SK-N-SH treated with all-trans-retinoic acid at 6 μM for 48 hours (cell line): Measurements from ENCODE around the gene FIBCD1.

Experiments
- ATAC-seq: fragments of 200-7000 bp; cut with Tn5 transposase; 3 replicates; pipeline ENCODE4 v1.9.1; 2020; ENCODE audit warnings: mild to moderate bottlenecking, moderate library complexity
- ARNTL ChIP-seq: fragments of 450-650 bp; formaldehyde crosslinking; IDR thresholded peaks from 2 replicates; pipeline ENCODE4 v1.5.0; 2020; ENCODE audit warnings: low read depth, mild to moderate bottlenecking, moderate library complexity, borderline replicate concordance
- BACH2 ChIP-seq: fragments of 250-450 bp; sonication (Bioruptor Pico); IDR thresholded peaks from 2 replicates; pipeline ENCODE4 v1.9.0; 2021; ENCODE audit warnings: mild to moderate bottlenecking, borderline replicate concordance
- CSDC2 ChIP-seq: fragments of 250-450 bp; sonication (Bioruptor Pico); IDR thresholded peaks from 2 replicates; pipeline ENCODE4 v1.5.0; 2020; ENCODE audit warnings: mild to moderate bottlenecking, moderate library complexity
- GLIS3 ChIP-seq: fragments of 250-450 bp; sonication (Bioruptor Pico); IDR thresholded peaks from 2 replicates; pipeline ENCODE4 v1.5.0; 2020; ENCODE audit warnings: mild to moderate bottlenecking, moderate library complexity
- ISL1 ChIP-seq: fragments of 250-450 bp; sonication (Bioruptor Pico); IDR thresholded peaks from 2 replicates; pipeline ENCODE4 v2.1.2; 2022; ENCODE audit warnings: mild to moderate bottlenecking, moderate library complexity
- OSR1 ChIP-seq: fragments of 250-450 bp; sonication (Bioruptor Pico); IDR thresholded peaks from 2 replicates; pipeline ENCODE4 v1.8.0; 2022; ENCODE audit warnings: moderate library complexity, mild to moderate bottlenecking, inconsistent platforms
- PATZ1 ChIP-seq: fragments of 250-450 bp; sonication (Bioruptor Pico); IDR thresholded peaks from 2 replicates; pipeline ENCODE4 v1.8.0; 2020; ENCODE audit warnings: mild to moderate bottlenecking, moderate library complexity, borderline replicate concordance
- POU6F1 ChIP-seq: fragments of 250-450 bp; sonication (Bioruptor Pico); IDR thresholded peaks from 2 replicates; pipeline ENCODE4 v1.8.0; 2021; ENCODE audit warnings: low read depth, mild to moderate bottlenecking, moderate library complexity, borderline replicate concordance
- PPARA ChIP-seq: fragments of 250-450 bp; sonication (Bioruptor Pico); IDR thresholded peaks from 2 replicates; pipeline ENCODE4 v1.5.0; 2020; ENCODE audit warnings: mild to moderate bottlenecking, borderline replicate concordance
- RARB ChIP-seq: fragments of 250-450 bp; sonication (Bioruptor Pico); IDR thresholded peaks from 2 replicates; pipeline ENCODE4 v1.8.0; 2021; ENCODE audit warnings: mild to moderate bottlenecking, moderate library complexity
- SNAI2 ChIP-seq: fragments of 250-450 bp; sonication (Bioruptor Pico); IDR thresholded peaks from 2 replicates; pipeline ENCODE4 v1.5.0; 2020; ENCODE audit warnings: mild to moderate bottlenecking, moderate library complexity
- TCF4 ChIP-seq: fragments of 250-450 bp; sonication (Bioruptor Pico); IDR thresholded peaks from 2 replicates; pipeline ENCODE4 v1.8.0; 2021; ENCODE audit warnings: mild to moderate bottlenecking, moderate library complexity, borderline replicate concordance
- TOX ChIP-seq: fragments of 250-450 bp; sonication (Bioruptor Pico); IDR thresholded peaks from 2 replicates; pipeline ENCODE4 v1.8.0; 2021; ENCODE audit warnings: mild to moderate bottlenecking, moderate library complexity, borderline replicate concordance
- TSHZ2 ChIP-seq: fragments of 250-450 bp; sonication (Bioruptor Pico); IDR thresholded peaks from 2 replicates; pipeline ENCODE4 v1.5.0; 2020; ENCODE audit warnings: mild to moderate bottlenecking, moderate library complexity
- ZC3H10 ChIP-seq: fragments of 250-450 bp; sonication (Bioruptor Pico); IDR thresholded peaks from 2 replicates; pipeline ENCODE4 v1.5.1; 2021; ENCODE audit warnings: mild to moderate bottlenecking, moderate library complexity
- ZFP3 ChIP-seq: fragments of 250-450 bp; sonication (Bioruptor Pico); IDR thresholded peaks from 2 replicates; pipeline ENCODE4 v1.5.0; 2020; ENCODE audit warnings: mild to moderate bottlenecking, moderate library complexity
- ZFP30 ChIP-seq: fragments of 450-650 bp; formaldehyde crosslinking; IDR thresholded peaks from 2 replicates; pipeline ENCODE4 v1.5.0; 2022; ENCODE audit warnings: mild to moderate bottlenecking, moderate library complexity
- ZNF8 ChIP-seq: fragments of 450-650 bp; formaldehyde crosslinking; IDR thresholded peaks from 2 replicates; pipeline ENCODE4 v1.5.0; 2020; ENCODE audit warnings: mild to moderate bottlenecking, moderate library complexity
- TF ChIP-seq, protein P1 (sequence below): fragments of 250-450 bp; sonication (Bioruptor Pico); IDR thresholded peaks from 2 replicates; pipeline ENCODE4 v1.5.1; 2021; ENCODE audit warnings: mild to moderate bottlenecking, moderate library complexity
- TF ChIP-seq, protein P2 (sequence below): fragments of 250-450 bp; sonication (Bioruptor Pico); IDR thresholded peaks from 2 replicates; pipeline ENCODE4 v1.5.1; 2020; ENCODE audit warnings: low read depth, mild to moderate bottlenecking, moderate library complexity

FIBCD1 gene

DNA sequence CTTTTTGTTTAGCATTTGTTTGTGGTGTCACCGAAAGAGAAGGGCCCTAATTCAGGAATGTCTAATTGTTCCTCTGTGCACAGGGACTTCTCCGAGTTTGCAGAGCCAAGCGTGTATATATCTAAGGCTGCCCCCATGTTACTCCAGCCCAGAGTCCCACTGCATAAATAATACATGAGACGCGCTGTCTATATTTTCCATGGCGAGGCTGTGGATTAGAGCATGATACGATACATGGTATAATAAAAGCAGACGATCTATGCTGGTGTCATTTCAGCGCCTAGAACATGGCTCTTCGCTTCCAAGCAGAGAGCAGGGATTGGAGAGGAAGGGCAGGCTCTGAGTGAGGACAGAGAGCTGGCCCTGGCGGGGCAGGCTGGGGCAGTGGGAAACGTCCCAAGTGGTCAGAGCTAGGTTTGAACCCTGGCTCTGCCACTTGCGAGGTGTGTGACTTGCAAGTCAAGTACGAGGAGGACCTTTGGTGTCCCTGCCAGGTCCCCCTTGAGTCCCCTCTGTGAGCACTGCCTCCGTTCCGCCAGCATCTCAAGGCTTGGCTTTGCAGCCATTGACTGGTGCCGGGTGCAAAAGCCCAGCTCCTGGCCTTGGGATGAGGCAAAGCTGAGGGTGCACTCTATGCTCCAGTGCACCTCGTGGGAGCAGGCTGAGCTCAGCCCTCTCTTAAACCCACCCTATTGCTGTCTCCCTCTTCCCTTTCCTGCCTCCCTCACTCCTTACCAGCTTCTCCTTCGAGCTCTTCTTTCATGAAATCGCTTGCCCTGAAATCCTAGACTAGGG is 40.7 kb upstream of the FIBCD1 start:
- ATAC-seq: no peak

GRCh38 chr9:130977811-130978221 is 38.8 kb upstream of the FIBCD1 start:
- no peak for ATAC-seq
- no peak for TF ChIP-seq BACH2 (CRISPR knock-in tag)
- TF ChIP-seq ZC3H10 (CRISPR knock-in tag): no peak
- TF ChIP-seq, protein P1, sequence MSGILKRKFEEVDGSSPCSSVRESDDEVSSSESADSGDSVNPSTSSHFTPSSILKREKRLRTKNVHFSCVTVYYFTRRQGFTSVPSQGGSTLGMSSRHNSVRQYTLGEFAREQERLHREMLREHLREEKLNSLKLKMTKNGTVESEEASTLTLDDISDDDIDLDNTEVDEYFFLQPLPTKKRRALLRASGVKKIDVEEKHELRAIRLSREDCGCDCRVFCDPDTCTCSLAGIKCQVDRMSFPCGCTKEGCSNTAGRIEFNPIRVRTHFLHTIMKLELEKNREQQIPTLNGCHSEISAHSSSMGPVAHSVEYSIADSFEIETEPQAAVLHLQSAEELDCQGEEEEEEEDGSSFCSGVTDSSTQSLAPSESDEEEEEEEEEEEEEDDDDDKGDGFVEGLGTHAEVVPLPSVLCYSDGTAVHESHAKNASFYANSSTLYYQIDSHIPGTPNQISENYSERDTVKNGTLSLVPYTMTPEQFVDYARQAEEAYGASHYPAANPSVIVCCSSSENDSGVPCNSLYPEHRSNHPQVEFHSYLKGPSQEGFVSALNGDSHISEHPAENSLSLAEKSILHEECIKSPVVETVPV (CRISPR knock-in tag): no peak
- no peak for TF ChIP-seq TCF4 (CRISPR knock-in tag)
- TF ChIP-seq ARNTL: no peak
- TF ChIP-seq PATZ1: no peak
- TF ChIP-seq SNAI2 (CRISPR knock-in tag): no peak
- TF ChIP-seq ZFP3 (CRISPR knock-in tag): no peak
- no peak for TF ChIP-seq RARB (CRISPR knock-in tag)
- TF ChIP-seq POU6F1 (CRISPR knock-in tag): no peak

More for the DNA sequence above, 40.7 kb upstream of the FIBCD1 start:
- TF ChIP-seq POU6F1 (CRISPR knock-in tag) (no peak), SNAI2 (CRISPR knock-in tag) (no peak), ZFP30 (CRISPR knock-in tag) (no peak), ARNTL (no peak), ISL1 (CRISPR knock-in tag) (no peak), ZC3H10 (CRISPR knock-in tag) (no peak), TCF4 (CRISPR knock-in tag) (no peak), RARB (CRISPR knock-in tag) (no peak), ZNF8 (CRISPR knock-in tag) (no peak), PATZ1 (no peak), PPARA (CRISPR knock-in tag) (no peak), TSHZ2 (CRISPR knock-in tag) (no peak), ZFP3 (CRISPR knock-in tag) (no peak), OSR1 (no peak), GLIS3 (no peak), TOX (CRISPR knock-in tag) (no peak), BACH2 (CRISPR knock-in tag) (no peak), CSDC2 (CRISPR knock-in tag) (no peak)
- TF ChIP-seq, protein P2, sequence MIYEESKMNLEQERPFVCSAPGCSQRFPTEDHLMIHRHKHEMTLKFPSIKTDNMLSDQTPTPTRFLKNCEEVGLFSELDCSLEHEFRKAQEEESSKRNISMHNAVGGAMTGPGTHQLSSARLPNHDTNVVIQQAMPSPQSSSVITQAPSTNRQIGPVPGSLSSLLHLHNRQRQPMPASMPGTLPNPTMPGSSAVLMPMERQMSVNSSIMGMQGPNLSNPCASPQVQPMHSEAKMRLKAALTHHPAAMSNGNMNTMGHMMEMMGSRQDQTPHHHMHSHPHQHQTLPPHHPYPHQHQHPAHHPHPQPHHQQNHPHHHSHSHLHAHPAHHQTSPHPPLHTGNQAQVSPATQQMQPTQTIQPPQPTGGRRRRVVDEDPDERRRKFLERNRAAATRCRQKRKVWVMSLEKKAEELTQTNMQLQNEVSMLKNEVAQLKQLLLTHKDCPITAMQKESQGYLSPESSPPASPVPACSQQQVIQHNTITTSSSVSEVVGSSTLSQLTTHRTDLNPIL (CRISPR knock-in tag): no peak
